Amniotic epithelial cell (primary cell): ENCODE results near the gene HOMER1.
A peak's percentile ranks its signal among the peaks of the same experiment; 100 is the strongest.
"Not testable (repeated sequence)": the region's sequence is repeated elsewhere in the genome, so short reads cannot be mapped to it uniquely, and the experiment has no call there.

Experiments
- DNase-seq: peaks from one replicate; pipeline ENCODE4 v3.0.0-alpha.2; 2010; ENCODE audit warnings: low read depth

HOMER1 gene

GRCh38 chr5:79418276-79418675 is 95.7 kb downstream of the HOMER1 start:
- peak; percentile 6 for DNase-seq

GRCh38 chr5:79417495-79417894 is 96.4 kb downstream of the HOMER1 start:
- no peak for DNase-seq

DNA sequence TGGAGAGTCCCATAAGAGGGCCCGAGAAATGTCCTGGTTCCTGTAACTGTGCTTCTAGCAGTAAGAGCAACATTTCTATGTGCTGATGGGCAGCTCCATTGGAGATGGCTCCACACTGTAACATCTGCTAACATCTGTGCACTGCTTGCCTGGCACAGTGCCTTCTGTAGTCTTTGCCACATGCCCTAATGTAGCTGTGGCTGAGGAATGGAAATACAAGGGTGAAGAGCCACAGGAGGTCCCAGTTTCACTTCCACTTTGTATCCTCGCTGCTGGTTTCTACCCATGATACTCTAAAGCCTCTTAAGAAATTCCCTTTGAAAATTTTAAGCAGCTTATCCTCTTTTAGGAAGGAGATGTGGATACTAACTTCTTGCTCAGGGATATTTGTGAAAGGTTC is 97.4 kb downstream of the HOMER1 start:
- DNase-seq: no peak

DNA sequence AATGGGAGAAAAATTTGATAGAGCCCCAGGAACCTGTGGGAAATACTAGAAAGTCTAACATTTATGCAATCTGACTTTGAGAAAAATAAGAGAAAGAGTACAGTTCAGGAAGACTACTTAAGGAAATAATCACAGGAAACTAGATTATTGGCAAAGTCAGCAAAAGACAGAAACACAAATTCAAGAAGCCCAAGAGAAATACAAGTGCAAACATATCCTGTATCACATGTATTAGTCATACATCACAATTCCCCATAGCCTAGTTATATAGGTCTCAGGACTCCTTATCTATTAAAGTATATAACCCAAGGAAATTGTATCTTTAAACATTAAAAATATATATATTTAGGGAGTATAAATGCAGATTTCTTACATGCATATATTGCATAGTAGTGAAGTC is 100.8 kb downstream of the HOMER1 start:
- no peak for DNase-seq

GRCh38 chr5:79408028-79408427 is 105.9 kb downstream of the HOMER1 start:
- DNase-seq: peak; percentile 77

- no peak for DNase-seq
These were observed 106.3 kb downstream of the HOMER1 start for GRCh38 chr5:79407591-79407990.

DNA sequence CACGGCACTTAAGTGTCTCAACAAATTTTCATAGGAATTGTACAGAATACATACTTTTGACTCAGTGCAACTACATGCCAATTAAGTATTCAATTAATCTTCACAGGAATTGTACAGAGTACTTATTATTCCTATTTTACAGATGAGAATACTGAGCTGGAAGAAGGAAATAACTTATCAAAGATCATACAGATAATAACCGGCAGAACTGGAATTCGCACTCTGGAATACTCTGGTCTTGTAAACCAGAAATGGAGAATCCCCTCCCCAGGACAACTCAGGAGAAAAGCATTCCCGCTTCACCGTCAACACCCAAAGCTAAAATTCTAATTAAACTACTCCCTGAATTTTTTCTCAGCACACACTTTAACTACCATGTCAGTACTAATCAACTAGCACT is 112.7 kb downstream of the HOMER1 start:
- DNase-seq: no peak

DNA sequence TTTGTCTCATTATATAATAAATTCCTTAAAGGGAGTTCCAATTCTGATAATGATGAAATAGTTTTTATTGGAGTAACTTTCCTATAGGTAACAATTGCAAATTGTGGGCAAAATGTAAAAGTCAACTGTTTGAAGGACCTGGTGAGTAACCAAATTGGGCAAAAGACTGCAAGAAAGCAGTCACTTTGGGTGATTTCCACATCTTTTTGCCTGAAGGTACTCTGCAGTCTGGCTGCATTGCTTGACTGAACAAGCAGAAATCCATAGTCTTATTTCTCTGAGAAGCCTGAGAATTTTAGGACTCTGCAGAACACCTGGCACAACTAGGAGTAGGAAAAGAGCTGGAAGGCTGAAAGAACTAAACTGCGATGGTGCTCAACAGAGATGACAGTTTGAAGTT is 114.9 kb downstream of the HOMER1 start:
- no peak for DNase-seq

- no peak for DNase-seq
These were observed 116.9 kb downstream of the HOMER1 start for GRCh38 chr5:79397080-79397479.

DNA sequence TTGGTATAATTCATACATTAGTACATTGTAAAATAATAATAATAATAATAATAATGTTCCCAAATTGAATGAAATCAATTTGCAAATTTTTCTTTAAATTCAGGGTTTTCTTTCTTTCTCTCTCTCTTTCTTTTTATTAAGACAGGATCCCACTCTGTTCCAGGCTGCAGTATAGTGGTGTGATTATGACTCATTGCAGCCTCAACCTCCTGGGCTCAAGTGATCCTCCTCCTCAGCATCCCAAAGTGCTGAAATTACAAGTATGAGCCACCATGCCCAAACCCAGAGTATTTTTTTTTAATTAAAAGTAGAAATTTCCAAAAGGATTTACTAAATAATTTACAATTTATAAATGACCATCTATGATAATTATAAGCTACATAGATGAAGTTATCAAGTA is 117.7 kb downstream of the HOMER1 start:
- peak; percentile 44 for DNase-seq

DNA sequence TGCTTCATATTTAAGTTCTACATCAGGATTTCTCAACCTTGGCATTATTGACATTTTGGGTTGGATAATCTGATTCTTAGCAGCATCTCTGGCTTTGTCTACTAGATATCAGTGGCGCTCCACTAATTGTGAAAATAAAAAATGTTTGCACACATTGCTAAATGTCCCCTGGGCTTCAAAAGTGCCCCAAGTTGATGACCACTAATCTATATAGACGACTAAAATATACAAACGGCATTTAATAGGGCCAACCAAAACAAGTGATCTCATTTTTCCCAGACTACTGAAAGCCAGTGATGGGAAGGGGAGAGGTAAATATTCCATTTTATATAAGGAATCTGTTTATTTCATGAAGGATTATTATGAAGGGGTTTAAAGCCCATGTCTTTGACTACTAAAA is 118.6 kb downstream of the HOMER1 start:
- no peak for DNase-seq

DNA sequence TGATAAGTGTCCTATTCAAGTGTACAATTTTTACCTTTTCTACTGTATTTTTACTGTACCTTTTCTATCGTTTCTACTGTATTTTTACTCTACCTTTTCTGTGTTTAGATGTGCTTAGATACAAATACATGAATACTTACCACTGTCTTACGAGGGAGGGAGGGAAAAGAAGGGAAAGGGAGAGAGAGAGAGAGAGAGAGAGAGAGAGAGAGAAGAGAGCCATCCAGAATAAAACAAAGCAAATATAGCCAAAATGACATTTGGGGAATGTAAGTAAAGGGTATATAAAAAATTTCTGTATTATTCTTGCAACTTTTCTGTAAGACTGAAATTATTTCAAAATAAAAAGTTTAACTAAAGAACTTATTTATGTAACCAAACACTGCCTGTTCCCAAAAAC is 121.2 kb downstream of the HOMER1 start:
- no peak for DNase-seq

GRCh38 chr5:79386679-79387078 is 127.3 kb downstream of the HOMER1 start:
- no peak for DNase-seq

DNA sequence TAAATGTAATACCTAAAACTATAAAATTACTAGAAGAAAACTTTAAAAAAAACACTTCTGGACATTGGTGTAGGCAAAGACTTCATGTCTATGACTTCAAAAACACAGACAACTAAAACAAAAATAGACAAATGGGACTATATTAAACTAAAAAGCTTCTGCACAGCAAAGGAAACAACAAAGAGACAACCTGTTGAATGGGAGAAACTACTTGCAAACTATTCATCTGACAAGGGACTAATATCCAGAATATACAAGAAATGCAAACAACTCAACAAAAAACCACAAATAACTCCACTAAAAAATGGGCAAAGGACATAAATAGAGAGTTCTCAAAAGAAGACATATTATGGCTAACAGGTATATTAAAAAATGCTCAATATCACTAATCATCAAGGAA is 128.8 kb downstream of the HOMER1 start:
- not testable (repeated sequence) for DNase-seq

DNA sequence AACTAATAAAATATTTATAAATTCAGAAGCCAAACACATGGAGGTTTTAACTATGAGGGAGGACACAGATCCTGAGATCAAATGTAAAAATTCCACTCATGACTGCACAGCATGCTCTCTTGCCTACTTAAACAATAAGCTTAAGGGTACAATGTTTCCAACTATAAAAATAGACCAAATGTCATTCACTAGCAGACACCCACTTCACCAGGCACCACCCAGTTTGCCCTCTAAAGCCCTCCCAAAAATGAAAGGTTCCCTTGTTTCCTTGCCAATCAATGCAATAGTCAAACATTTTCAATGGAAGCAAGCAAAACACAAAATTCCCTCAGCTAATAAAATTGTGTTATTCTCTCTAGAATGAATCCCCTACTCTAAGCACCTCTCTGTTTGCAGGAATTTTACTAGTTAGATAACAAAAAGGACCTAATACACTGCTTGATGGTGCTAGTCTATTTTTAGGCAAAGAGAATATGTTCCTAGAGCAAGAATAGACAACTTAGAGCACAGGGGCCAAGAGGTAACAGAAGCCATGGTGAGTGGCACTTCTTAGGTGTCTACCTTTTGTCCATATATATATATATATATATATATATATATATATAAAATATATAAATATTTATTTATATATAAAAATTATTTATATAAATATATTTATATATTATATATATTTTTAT is 135.3 kb downstream of the HOMER1 start:
- no peak for DNase-seq

GRCh38 chr5:79357398-79357797 is 156.5 kb downstream of the HOMER1 start:
- no peak for DNase-seq

- no peak for DNase-seq
These were observed 164.1 kb downstream of the HOMER1 start for GRCh38 chr5:79349881-79350280.

- DNase-seq: no peak
These were observed 164.9 kb downstream of the HOMER1 start for GRCh38 chr5:79349047-79349446.

DNA sequence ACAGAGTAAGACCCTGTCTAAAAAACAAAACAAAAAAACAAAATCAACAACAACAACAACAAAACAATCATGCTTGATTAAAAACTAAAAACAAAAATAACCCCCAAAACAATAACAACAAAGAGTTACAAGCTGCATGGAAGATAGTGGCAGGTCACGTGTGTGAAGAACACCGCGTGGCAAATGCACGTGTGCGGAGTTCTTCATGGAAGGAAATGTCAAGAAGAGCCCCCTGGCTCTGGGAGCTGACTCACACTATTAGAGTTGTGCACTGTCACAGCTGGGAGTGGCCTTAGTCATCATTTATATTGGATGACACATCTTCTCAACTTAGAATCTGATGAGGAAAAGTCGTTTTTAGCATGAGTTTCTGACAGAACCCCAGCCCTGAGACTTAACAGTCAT is 167.5 kb downstream of the HOMER1 start:
- DNase-seq: no peak

- no peak for DNase-seq
These were observed 179.9 kb downstream of the HOMER1 start for GRCh38 chr5:79333852-79334557.

GRCh38 chr5:79330071-79330470 is 183.9 kb downstream of the HOMER1 start:
- DNase-seq: peak; percentile 19

DNA sequence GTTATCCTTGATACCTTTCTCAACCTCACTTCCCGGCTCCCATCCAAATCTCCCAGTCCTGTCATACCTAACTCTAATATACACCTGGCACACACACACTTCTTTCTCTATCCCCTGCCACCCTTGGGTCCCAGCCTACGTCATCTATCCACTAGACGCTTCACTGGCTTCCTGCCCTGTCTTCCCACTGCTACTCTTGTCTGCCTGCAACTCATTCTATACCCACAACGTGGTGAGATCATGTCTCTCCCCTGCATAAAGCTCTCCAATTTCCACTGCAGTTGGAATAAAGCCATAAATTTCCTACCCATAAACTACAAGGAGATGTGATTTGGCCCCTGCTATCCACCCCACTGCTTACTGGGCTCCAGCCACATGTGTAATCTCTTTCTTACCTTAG is 184.5 kb downstream of the HOMER1 start:
- DNase-seq: no peak
